ENCODE data around the gene CMSS1.

GRCh38 chr3:99900248-99900647, 82.6 kb downstream of the CMSS1 start:
- TF ChIP-seq YY1 (IDR thresholded peaks at IDR 0.05; ENCODE audit: insufficient read depth, insufficient read length): no peak
- no peak for TF ChIP-seq ZNF274 (IDR thresholded peaks at IDR 0.05; ENCODE audit: low read depth, low read length)
